Stimulated activated CD8-positive, alpha-beta memory T cell treated with anti-CD3 and anti-CD28 coated beads, Interleukin-15, amount 100 ng/mL, for 48 hours (primary cell): Measurements from ENCODE around the gene NDUFB4.
"Not testable (repeated sequence)": the region's sequence is repeated elsewhere in the genome, so short reads cannot be mapped to it uniquely, and the experiment has no call there.

Experiments
- DNase-seq, 2 donors: peaks; one replicate each; pipeline ENCODE4 v3.0.0-alpha.2; 2020; ENCODE audit warnings: low read depth in 2 of 2

Gene NDUFB4

DNA sequence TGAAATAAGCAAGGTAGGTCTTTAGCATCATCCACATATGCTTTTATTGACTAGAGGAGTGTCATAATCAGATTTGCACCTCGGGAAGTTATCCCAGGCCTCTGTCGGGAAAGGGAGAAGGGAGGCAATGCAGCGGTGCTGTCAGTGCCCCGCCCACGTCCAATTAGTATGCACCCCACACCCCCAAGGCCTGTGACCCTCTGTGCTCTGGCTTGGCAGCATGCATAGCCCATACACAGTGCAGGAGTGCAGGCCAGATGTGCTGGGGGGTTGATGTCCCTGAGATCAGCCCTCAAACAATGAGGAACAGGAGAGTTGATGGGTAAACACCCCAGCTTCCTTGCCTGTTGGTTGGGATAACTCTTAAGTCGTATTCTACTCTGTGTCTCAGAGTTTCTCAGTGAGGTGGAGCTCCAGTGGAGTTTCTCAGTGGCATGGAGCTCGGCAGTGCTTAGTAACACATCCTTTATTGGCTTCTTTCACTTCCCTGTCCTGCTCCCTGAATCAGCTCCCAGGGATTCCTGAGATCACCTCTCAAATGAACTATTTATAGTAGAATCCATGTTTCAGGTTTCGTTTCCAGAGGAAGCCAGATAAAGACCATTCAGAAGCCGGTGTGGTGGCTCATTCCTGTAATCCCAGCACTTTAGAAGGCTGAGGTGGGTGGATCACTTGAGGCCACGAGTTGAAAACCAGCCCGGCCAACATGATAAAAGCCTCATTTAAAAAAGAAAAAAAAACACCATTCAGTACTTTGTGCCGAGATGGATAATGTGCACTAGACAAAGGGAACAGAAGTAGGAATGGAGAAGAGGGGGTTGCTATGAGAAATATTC lies 26.7 kb upstream of the NDUFB4 start:
- no peak for DNase-seq

DNA sequence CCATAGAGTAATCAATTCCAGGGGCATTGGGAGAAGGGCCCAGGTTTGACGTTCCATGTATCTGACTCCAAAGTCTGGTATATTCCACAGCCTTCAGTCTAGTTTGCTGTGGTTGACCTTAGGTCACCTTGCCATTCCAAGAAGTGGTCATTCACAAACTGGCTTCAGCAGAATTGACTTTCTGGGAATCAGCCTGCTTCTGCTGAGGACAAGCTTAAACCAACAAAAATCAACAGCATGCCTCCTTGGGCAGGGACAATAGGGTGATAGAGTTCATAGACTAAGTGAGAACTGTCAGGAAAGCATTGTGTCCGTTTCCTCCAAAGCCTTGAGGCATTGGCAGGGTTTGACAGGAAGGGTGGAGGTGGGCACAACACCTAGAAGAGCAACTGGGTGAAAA lies 24.1 kb upstream of the NDUFB4 start:
- no peak for DNase-seq

DNA sequence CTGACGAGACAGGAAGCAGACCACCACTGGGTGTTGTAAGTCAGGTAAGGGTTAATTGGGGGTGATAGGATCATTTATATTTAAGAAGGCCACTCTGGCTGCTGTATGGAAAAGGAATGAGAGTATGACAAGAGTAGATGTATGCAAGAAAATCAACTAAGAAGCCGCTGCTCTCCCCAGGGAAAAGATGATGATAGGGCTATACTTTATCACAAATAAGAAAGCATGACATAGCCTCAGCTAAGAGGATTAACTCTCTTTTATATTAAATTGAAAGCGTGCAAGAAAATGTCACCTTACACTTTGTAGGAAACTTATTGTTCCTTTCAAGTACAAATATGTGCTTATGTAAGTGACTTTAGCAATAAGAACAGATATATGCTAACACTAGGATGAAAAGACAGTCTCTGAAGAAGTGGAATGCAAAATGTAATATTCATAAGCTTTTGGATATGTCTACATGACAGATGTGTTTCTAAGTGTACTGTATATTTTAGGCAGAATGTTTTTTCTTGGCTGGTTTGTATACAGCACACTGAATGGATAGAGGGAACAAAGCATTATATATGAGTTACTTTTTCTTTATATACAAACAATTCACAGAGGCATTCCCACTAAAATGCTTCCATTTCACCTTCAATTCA lies 8.7 kb upstream of the NDUFB4 start:
- no peak for DNase-seq

DNA sequence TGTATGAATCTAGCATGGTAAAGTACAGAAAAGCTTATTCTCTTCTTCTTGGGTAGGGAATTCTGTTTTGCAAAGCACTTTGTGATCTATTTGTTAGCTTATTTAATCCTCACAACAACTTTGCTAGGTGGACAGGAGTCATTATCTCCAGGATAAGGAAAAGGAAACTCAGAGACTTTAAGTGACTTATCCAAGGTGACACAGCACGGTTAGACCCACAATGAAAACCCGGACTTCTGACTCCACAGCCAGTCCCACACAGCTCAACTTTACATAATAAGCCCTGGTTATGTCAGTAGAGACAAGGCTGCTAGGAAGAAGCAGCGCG lies 384 bp upstream of the NDUFB4 start:
- no peak for DNase-seq

DNA sequence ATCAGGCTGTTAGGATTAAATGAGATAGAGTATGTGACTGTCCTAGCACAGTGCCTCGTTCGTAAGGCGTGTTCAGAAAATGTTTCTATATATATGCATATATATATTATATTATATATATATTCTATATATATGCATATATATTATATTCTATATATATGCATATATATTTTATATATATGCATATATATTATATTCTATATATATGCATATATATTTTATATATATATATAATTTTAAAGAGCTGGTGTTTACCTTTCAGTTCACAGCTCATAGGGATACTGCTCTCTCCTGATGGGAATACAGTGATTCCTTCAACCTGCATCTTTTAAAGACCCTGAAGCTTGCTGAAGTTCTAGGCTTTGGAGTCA lies 702 bp downstream of the NDUFB4 start:
- DNase-seq, result no peak

DNA sequence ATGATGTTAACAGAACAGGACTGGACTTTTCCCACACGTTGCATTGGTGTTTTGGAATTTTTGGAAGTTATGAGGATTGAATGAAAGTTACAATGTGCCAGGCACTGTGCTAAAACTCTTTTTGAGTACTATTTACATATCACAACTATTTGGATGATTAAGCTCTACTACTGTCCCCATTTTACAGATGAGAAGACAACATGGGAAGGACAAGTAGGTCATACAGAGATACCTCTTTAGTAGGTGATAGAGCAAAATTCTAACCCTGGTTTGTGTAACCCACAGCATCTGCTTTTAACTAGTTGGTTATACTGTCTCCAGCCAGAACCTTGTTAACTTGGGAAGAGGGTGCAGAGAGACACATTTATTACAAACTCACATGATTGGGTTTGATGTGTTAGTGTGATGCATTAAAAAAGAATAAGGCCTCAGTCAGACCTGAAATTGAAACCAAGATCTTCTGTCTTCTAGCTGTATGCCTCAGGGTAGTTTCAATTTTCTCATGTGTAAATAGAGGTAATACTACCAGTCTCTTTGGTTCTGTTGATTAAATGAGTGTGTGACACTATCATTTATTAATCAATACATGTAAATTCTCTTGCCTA lies 1.4 kb downstream of the NDUFB4 start:
- DNase-seq, result no peak

DNA sequence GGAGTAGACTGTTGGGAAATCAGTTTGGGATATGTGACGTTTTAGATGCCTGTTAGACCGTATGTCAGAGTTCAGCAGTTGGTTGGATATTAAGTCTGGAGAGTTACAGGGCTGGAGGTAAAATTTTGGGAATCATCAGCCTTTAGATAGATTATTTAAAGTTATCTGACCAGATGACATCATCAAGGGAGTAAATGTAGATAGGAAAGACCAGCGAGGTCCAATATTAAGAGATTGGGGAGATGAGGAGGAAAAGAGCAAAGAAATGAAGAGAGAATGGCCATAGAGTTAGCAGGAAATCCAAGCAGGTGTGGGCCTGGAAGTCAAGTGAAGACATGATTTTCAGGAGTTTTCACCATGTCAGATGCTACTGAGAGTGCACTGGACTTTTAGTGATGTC lies 3.1 kb downstream of the NDUFB4 start:
- no peak for DNase-seq

DNA sequence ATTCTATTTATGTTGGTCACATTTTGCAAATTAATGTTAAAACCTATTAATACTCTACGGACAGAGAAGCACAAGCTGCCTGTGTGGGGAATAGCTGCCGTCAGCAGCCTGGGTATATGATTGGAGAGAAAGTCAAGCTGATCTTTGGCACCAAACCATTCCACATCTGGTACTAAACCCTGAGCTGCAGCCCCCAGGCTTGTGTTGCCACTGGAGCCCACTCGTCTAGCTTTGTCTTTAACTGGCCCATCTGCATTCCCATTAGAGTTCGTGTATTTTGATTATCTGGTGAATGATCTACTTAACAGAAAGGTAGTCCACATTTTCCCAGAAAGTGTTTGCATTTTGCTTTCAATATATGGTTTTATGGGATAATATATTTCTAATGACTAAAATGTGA lies 5.4 kb downstream of the NDUFB4 start:
- DNase-seq, result no peak

DNA sequence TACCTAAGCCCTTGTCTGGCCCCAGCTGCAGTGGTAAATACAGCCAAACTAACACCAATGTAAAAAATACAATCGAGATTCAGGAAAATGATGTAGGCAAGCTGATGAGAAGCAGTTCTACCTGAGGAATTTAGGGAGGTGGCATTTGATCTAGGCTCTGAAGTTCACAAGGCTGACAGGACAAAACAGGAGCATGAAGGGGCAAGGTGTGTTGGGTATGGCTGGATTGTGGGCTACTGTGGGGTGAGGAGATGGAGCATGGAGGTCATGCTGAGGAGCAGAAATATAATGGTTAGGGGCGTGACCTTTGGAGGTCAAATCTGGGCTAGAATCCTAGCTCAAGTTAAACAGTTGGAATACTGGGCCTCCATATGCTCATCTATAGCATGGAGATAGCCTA lies 6.5 kb downstream of the NDUFB4 start:
- no peak for DNase-seq

DNA sequence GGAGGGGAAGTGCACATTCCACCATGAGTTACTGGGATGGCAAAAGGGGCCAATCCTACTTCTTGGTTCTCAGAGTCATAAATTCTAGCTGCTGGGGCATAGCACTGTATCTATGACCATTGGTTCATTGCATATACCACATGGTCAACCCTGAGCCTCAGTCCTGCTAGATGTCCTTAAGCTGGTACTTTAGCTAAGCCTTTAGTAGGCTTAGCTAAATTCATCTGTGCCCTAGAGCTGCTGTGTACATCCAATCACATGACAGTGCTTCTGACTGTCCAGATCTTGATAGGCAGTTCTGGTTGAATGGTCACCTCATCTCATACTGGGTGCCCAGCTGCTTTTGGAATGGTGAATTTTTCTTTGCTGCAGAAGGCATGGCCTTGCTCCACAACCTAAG lies 8.2 kb downstream of the NDUFB4 start:
- DNase-seq, result no peak

DNA sequence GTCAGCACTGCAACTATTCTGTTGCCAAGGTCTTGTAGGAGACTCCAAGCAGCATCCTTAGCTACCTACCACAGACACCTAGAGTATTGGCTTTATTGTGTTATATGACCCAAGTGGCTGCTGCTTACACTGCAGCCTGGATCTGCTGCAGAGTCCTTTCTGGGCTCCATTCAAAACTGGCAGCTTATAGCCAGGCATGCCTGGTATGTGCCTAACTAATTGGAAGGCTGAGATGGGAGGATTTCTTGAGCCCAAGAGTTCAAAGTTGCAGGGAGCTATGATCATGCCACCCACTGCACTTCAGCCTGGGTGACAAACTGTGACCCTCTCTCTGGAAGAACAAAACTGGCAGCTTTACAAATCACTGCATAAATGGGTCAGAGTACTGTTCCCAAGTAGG lies 8.6 kb downstream of the NDUFB4 start:
- DNase-seq, result no peak

DNA sequence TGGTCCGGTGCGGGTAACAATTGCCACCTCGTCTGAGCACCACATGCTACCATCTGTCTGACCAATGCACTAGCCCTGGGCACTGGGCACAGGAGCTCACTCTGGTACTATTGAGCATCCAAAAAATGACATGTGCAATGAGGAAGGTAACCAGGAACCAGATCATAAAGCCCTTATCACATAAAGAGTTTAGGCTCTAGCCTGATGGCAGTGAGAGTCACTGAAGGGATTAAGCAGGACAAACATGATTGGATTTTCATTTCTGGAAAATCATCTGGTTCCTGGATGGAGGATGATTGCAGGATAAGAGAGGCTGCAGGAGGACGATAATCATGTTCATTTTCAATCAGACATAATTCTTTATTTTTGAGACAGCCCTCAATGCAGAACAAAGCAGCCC lies 12.4 kb downstream of the NDUFB4 start:
- no peak for DNase-seq

DNA sequence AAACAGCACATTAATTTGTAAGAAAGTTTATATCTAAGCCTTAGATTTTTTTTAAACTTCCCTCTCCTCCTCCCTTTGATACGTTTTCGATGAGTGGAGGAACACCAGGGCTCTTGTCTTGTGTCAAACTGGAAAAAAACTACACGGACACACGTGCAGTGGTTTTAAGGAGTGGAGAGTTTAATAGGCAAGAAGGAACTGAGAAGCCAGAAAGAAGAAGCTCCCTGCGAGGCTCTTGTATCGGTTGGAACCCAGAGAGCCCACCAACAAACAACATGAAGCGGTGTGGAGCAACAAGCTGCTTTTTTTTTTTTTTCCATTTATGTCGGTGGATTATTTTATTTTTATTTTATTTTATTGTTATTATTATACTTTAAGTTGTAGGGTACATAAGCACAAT lies 18.6 kb downstream of the NDUFB4 start:
- no peak for DNase-seq

DNA sequence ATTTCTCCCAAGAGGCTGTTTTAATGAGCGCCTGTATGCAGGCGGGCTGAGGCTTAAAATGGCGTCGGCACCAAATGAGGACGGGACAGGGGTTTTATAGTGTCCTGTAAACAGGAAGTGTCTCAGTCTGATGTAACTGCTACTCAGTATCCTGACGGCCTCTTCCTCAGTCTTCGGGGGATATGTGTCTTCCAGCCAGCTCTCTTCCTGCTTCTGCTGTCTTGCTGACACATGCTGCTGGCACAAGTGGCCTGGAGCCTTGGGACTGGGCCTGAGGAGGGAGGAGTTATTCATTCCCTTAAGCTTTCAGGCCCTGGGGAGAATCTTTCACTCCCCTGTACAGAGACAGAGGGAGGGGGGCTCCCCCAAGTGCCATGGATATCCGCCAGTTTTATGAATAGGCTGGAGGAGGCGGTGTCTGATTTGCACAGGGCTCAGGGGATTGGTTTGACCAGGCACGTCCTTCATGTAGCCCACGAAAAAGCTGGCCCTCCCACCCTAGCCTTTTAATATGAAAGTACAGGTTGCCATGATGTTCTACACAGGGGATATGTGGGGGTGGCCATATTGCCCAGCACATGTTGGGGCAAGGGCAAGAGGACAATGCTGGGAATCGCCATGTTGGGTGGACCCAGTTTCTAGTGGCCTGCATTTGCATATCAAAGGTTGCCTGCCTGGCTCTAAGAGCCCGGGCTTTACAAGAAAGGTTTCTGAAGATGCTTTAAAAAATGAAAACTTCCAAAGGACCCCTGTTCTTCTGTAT lies 19.9 kb downstream of the NDUFB4 start:
- no peak for DNase-seq

DNA sequence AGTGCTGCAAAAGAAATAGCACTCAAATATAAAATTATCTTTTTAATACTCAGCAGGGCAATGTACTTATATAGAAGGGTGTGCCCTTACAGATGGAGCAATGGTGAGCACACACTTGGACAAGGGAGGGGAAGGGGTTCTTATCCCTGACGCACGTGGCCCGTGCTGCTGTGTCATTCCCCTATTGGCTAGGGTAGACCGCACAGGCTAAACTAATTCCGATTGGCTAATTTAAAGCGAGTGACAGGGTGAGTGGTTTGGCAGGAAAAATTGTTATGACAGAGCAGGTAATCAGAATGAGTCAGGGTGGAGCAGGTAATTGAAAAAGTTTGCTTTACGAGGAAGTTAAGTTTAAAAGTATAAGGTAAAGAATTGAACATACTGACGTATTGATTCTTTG lies 20.6 kb downstream of the NDUFB4 start:
- DNase-seq, result not testable (repeated sequence)

DNA sequence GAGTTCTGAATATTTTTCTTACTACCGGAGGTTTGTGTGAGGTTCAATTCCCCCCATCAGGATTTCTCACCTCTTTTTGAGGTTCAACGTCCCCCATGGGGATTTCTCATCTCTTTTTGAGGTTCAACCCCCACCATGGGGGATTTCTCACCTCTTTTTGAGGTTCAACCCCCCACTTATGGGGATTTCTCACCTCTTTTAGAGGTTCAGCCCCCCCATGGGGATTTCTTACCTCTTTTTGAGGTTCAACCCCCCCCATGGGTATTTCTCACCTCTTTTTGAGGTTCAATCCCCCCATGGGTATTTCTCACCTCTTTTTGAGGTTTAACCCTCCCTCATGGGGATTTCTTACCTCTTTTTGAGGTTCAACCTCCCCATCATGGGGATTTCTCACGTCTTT lies 26.3 kb downstream of the NDUFB4 start:
- DNase-seq, result no peak

DNA sequence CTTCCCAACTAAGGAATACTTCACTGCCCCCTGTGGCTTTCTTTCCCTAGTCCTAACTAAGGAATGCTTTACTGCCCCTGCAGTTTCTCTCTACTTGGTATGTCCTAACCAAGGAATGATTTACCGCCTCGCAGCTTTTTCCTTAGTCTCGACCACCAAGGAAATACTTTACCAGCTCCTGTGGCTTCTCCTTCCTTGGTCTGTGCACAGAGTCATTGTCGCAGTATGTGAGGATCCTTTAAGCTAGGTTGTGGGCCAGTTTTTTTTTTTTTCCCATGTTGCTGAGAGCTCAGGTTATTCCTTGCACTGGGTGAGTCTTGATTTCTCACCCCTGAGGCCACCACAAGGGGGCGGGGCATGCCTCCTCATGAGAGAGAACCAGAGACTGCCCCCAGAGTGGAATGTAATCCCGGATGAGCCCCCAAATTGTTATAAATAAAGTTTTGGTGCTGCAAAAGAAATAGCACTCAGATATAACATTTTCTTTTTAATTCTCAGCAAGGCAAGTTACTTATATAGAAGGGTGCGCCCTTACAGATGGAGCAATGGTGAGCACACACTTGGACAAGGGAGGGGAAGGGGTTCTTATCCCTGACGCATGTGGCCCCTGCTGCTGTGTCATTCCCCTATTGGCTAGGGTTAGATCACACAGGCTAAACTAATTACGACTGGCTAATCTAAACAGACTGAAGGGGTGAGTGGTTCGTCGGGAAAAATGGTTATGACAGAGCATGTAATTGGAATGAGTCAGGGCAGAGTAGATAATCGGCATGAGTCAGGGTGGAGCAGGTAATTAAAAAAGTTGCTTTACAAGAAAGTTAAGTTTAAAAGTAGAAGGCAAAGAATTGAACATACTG lies 27.0 kb downstream of the NDUFB4 start:
- DNase-seq, result peak in 1 of 2 donors; percentile 1

DNA sequence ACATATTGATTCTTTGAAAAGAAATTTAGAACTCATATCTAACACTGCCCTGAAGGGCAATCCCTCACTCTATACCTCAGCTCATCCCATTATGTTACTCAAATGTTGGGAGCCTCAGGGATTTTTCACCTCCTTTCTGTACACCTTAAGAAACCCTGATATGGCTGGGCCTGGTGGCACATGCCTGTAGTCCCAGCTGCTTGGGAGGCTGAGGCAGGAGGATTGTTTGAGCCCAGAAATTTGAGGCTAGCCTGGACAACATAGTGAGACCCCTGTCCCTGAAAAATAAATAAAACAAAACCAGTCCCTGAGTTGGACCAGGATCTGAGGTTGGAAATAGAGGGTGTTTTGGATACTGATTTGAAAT lies 27.6 kb downstream of the NDUFB4 start:
- DNase-seq, result no peak

DNA sequence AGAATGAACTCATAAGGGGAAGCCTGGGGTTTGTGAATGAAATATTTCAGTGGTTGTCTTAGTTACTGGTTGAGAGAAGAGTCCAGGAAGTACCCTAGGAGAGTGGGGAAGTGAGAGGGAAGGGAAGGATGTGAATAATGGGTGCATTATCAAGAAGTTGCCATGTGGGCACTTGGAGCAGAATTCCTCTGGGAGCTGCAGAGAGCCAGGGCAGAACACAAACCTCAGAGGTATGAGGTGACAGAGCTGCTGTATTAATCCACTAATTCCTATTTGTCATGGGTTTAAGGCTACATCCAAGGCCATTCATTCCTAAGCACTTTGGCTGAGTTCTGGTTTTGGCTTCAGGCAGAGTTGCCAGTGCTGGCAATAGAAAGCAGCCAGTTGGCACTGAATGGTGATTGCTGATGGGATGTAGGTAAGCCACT lies 29.0 kb downstream of the NDUFB4 start:
- no peak for DNase-seq

DNA sequence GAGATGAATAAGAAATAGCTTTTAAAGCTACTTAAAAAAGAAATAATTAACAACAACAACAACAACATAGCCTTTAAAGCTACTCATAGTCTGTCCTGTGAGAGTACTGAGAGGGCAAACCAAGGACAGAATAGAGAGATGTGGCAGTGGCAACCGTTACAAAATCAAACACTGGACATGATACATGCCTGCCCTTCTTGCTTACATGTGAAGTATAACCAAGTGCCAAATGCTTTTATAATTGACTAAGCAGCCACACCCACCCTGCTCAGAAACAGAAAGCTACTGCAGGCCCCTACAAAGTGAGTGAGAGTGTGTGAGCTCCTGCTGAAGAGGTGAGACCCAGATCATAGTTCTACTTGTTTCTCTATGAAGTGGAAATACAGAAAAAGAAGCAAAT lies 38.4 kb downstream of the NDUFB4 start:
- no peak for DNase-seq

DNA sequence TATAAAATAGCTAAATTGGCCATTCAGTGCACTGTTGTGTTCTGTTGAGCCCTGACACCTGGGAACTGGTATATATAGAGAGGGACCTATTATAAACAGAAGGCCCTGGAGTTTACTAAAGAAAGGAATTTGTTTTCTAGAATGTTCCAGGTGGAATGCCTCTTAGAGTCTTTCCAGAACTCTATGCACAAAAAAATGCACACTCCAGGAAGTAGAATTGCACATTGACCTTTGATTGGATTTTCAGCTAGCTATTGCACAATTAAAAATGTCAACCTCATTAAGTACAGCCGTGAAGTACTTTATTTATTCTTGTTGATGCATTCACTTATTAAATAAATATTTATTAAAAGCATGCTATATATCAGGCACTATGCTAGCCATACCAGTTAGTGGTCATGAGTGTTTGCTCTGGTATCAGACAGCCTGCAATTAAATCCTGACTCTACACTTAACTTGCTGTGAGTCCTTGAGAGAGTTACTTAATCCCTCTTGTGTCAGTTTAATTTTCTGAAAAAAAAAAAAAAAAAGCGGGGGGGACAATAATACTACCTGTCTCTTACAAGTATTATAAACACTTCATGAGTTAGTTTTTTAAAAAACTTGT lies 40.8 kb downstream of the NDUFB4 start:
- DNase-seq, result no peak
